Adrenal gland (tissue), 5 donors: ENCODE data around the gene NDUFAF5.
"Not testable (repeated sequence)": the region's sequence is repeated elsewhere in the genome, so short reads cannot be mapped to it uniquely, and the experiment has no call there.

Source experiments
- CTCF ChIP-seq, 6 experiments: fragments of 450-650 bp in 4 of 6; fragments of 200-600 bp in 2 of 6; sonication (generic) in 1 of 6; IDR thresholded peaks; 1 replicate in 5 of 6; 2 replicates in 1 of 6; pipeline versions ENCODE4 v1.5.1 to v1.8.0; 2016 to 2021; ENCODE audit warnings: antibody characterized with exemption in 6 of 6, mild to moderate bottlenecking in 2 of 6, moderate library complexity in 1 of 6
- POLR2A ChIP-seq, 2 donors: fragments of 450-650 bp; IDR thresholded peaks; one replicate each; pipeline ENCODE4 v1.6.1; 2017; ENCODE audit warnings: antibody characterized with exemption in 2 of 2, mild to moderate bottlenecking in 2 of 2, moderate library complexity in 1 of 2
- donor health status: DM: no; HTN: no; CAD: no.

GRCh38 chr20:13760451-13760946 lies 24.3 kb upstream of the NDUFAF5 start:
- TF ChIP-seq CTCF, POLR2A (IDR thresholded peaks at IDR 0.05): not testable (repeated sequence)
